SKM-1 (cell line): ENCODE data around the gene AK4.
A peak's percentile ranks its signal among the peaks of the same experiment; 100 is the strongest.

Source experiments
- DNase-seq: peaks from one replicate; lab custom pipeline; 2025; ENCODE audit not compliant: unreplicated experiment; lab: John Stamatoyannopoulos, UW

AK4 gene

GRCh38 chr1:65243491-65243890 lies 95.5 kb downstream of the AK4 start:
- DNase-seq, result no peak

GRCh38 chr1:65245295-65245694 lies 97.3 kb downstream of the AK4 start:
- DNase-seq, result no peak

GRCh38 chr1:65247419-65248359 lies 99.7 kb downstream of the AK4 start:
- DNase-seq, result no peak

- DNase-seq, result no peak
These were observed 102.8 kb downstream of the AK4 start for GRCh38 chr1:65250826-65251225.

GRCh38 chr1:65253800-65254319 lies 105.9 kb downstream of the AK4 start:
- DNase-seq, result no peak

GRCh38 chr1:65254320-65255034 lies 106.5 kb downstream of the AK4 start:
- DNase-seq, result peak; percentile 42

- DNase-seq, result no peak
These were observed 107.1 kb downstream of the AK4 start for GRCh38 chr1:65255035-65255655.

- DNase-seq, result no peak
These were observed 107.7 kb downstream of the AK4 start for GRCh38 chr1:65255656-65256050.

GRCh38 chr1:65256860-65257708 lies 109.1 kb downstream of the AK4 start:
- DNase-seq, result no peak

- peak; percentile 28 for DNase-seq
These were observed 110.1 kb downstream of the AK4 start for GRCh38 chr1:65258106-65258505.

- DNase-seq, result no peak
These were observed 111.8 kb downstream of the AK4 start for GRCh38 chr1:65259816-65260215.

GRCh38 chr1:65260851-65261473 lies 113.0 kb downstream of the AK4 start:
- DNase-seq, result no peak

- no peak for DNase-seq
These were observed 115.3 kb downstream of the AK4 start for GRCh38 chr1:65263286-65263685.

GRCh38 chr1:65264197-65264929 lies 116.4 kb downstream of the AK4 start:
- no peak for DNase-seq

- DNase-seq, result no peak
These were observed 117.3 kb downstream of the AK4 start for GRCh38 chr1:65265296-65265650.

GRCh38 chr1:65265651-65266351 lies 117.8 kb downstream of the AK4 start:
- no peak for DNase-seq

- DNase-seq, result no peak
These were observed 118.5 kb downstream of the AK4 start for GRCh38 chr1:65266476-65266875.

GRCh38 chr1:65267271-65267670 lies 119.3 kb downstream of the AK4 start:
- DNase-seq, result no peak

GRCh38 chr1:65267683-65268082 lies 119.7 kb downstream of the AK4 start:
- no peak for DNase-seq
